Measurements from ENCODE around the gene GNA12.

GNA12 gene

GRCh38 chr7:2760098-2760889 lies 83.8 kb downstream of the GNA12 start:
- Histone ChIP-seq H3K27me3 (ENCODE audit: low read length) (no peaks in the 10 kb centered on the region), H3K4me2 (ENCODE audit: low read depth, low read length, poor library complexity, severe bottlenecking) (no peak overlapping the region), H4K20me1 (ENCODE audit: low read depth, low read length) (no peaks in the 10 kb centered on the region), H3K79me2 (ENCODE audit: insufficient read depth, low read length) (no peaks in the 10 kb centered on the region), H3K9me2 (replicated peaks; ENCODE audit: insufficient read depth, low read length) (no peaks in the 10 kb centered on the region), H3K9me3 (ENCODE audit: insufficient read depth, low read length) (no peaks in the 10 kb centered on the region), H3K9ac (ENCODE audit: low read length) (no peak overlapping the region), H3F3A (ENCODE audit: insufficient read depth) (0 out of 2 replicates have a peak, but pooled peaks cover 5% of the 10 kb centered on the region), H2AFZ (ENCODE audit: low read depth, low read length, severe bottlenecking) (no peak overlapping the region), H3K4me3 (ENCODE audit: insufficient read depth, low read length, poor library complexity, severe bottlenecking) (no peak overlapping the region), H3K27ac (ENCODE audit: low read depth, low read length) (no peak overlapping the region), H3K36me3 (ENCODE audit: low read length) (no peaks in the 10 kb centered on the region)
- TF ChIP-seq, protein P1, sequence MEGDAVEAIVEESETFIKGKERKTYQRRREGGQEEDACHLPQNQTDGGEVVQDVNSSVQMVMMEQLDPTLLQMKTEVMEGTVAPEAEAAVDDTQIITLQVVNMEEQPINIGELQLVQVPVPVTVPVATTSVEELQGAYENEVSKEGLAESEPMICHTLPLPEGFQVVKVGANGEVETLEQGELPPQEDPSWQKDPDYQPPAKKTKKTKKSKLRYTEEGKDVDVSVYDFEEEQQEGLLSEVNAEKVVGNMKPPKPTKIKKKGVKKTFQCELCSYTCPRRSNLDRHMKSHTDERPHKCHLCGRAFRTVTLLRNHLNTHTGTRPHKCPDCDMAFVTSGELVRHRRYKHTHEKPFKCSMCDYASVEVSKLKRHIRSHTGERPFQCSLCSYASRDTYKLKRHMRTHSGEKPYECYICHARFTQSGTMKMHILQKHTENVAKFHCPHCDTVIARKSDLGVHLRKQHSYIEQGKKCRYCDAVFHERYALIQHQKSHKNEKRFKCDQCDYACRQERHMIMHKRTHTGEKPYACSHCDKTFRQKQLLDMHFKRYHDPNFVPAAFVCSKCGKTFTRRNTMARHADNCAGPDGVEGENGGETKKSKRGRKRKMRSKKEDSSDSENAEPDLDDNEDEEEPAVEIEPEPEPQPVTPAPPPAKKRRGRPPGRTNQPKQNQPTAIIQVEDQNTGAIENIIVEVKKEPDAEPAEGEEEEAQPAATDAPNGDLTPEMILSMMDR (IDR thresholded peaks at IDR 0.05; ENCODE audit: insufficient read depth, low read length, poor library complexity, severe bottlenecking): no peak
- TF ChIP-seq EZH2phosphoT487 (conservative IDR thresholded peaks at IDR 0.05; ENCODE audit: low read length): no peak

DNA sequence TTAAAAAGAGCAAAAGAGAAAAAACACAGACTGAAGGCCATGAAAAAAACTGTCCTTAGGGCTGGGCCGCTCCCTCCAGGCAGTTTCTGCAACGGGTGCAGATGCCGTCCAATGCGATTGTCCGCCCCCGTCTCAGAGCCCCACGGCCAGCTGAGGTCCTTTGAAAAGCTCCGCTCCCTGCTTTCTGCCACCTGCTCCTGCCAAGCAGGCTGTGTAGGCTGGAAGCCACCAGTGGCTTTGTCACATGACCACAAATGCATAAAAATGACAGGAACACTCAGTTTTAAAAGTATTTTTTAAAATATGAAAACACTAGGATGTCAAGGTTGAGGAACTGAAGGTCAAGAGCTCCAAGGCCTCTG lies 84.4 kb downstream of the GNA12 start:
- Histone ChIP-seq H2AFZ (ENCODE audit: low read depth, low read length, severe bottlenecking) (no peak overlapping the region), H3K9ac (ENCODE audit: low read length) (no peak overlapping the region), H3K9me2 (replicated peaks; ENCODE audit: insufficient read depth, low read length) (no peaks in the 10 kb centered on the region), H3K4me2 (ENCODE audit: low read depth, low read length, poor library complexity, severe bottlenecking) (no peak overlapping the region), H3K4me3 (ENCODE audit: insufficient read depth, low read length, poor library complexity, severe bottlenecking) (no peak overlapping the region), H3K79me2 (ENCODE audit: insufficient read depth, low read length) (no peaks in the 10 kb centered on the region), H3K27me3 (ENCODE audit: low read length) (no peaks in the 10 kb centered on the region), H3K36me3 (ENCODE audit: low read length) (no peaks in the 10 kb centered on the region), H3K27ac (ENCODE audit: low read depth, low read length) (no peak overlapping the region), H3K9me3 (ENCODE audit: insufficient read depth, low read length) (no peaks in the 10 kb centered on the region), H4K20me1 (ENCODE audit: low read depth, low read length) (no peaks in the 10 kb centered on the region), H3F3A (ENCODE audit: insufficient read depth) (0 out of 2 replicates have a peak, but pooled peaks cover 5% of the 10 kb centered on the region)
- TF ChIP-seq EZH2phosphoT487 (conservative IDR thresholded peaks at IDR 0.05; ENCODE audit: low read length): no peak
- TF ChIP-seq, protein P1 (IDR thresholded peaks at IDR 0.05; ENCODE audit: insufficient read depth, low read length, poor library complexity, severe bottlenecking): no peak

DNA sequence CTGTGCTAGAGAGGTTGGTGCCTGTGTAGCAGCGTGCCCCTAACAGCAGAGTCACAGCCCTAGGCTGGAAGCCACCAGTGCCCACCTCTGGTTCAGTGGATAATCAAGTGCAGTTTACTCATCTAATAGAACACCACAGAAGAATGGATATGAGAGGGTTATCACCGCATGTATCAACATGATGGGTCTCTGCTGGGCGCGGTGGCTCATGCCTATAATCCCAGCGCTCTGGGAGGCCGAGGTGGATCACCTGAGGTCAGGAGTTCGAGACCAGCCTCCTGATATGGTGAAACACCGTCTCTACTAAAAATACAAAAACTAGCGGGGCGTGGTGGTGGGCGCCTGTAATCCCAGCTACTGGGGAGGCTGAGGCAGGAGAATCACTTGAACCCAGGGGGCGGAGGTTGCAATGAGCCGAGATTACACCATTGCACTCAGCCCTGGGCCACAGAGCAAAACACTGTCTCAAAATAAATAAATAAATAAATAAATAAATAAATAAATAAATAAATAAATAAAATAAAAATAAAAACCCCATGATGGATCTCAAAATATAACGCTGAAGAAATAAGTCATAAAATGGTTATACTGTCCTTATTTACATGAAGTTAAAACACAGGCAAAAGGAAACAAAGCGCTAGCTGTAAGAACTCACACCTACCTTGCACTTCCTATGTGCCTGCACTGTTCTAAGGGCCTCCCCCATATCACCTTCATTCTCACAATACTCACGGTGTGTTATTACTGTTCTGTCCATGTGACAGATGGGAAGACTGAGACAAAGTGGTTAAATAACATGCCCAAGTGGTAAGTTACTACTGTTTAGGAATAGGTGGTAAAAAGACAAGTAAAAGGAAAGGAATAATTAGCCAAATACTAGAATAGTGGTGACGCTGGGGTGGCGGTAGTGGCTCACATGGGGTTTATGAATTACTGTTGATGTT lies 85.2 kb downstream of the GNA12 start:
- Histone ChIP-seq H4K20me1 (ENCODE audit: low read depth, low read length) (no peaks in the 10 kb centered on the region), H3K4me2 (ENCODE audit: low read depth, low read length, poor library complexity, severe bottlenecking) (no peak overlapping the region), H3K27me3 (ENCODE audit: low read length) (no peaks in the 10 kb centered on the region), H3F3A (ENCODE audit: insufficient read depth) (0 out of 2 replicates have a peak, but pooled peaks cover 5% of the 10 kb centered on the region), H3K9me2 (replicated peaks; ENCODE audit: insufficient read depth, low read length) (no peaks in the 10 kb centered on the region), H3K9me3 (ENCODE audit: insufficient read depth, low read length) (no peaks in the 10 kb centered on the region), H3K4me3 (ENCODE audit: insufficient read depth, low read length, poor library complexity, severe bottlenecking) (no peak overlapping the region), H3K79me2 (ENCODE audit: insufficient read depth, low read length) (no peaks in the 10 kb centered on the region), H3K9ac (ENCODE audit: low read length) (no peak overlapping the region), H3K27ac (ENCODE audit: low read depth, low read length) (no peak overlapping the region), H2AFZ (ENCODE audit: low read depth, low read length, severe bottlenecking) (no peak overlapping the region), H3K36me3 (ENCODE audit: low read length) (no peaks in the 10 kb centered on the region)
- TF ChIP-seq, protein P1 (IDR thresholded peaks at IDR 0.05; ENCODE audit: insufficient read depth, low read length, poor library complexity, severe bottlenecking): no peak
- TF ChIP-seq EZH2phosphoT487 (conservative IDR thresholded peaks at IDR 0.05; ENCODE audit: low read length): no peak

Data from SU-DHL-6 (cell line).